ENCODE measurements around the gene CREM. TPM values are rescaled to one million over a fixed set of nuclear protein-coding genes. Genes with fewer than 3 reads are reported as not detected.

The CREM gene
- total and polyA plus RNA-seq, 10 of the 15 experiments (the other 5 are each of a cell fraction or from before 2014, with no cell fraction given): 51.3 to 115 (median 70.6) TPM

DNA sequence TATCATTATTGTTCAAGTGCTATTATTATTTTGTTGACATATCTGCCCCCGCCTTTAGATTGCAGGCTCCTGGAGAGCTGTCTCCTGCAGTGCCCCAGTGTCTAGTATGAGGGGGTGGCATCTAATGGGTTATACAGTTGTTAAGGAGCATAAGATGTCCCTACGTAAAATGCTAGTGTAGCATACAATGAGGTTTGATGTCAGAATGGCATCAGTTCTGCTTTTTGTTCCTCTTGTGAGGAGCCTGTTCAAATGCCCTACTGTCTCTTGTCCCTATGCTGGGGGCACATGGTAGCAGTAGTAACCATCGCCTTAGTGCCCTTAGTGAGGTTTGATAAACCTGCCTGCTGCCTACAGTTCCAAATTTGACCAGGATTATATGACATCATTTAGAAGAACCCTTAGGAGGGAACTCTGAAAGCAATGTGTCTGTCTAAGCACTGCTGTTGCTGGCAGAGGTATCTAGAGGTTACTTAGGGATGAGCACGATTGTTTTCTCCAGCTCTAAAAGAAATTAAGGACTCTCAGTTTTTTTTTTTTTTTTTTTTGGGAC is 9.7 kb downstream of the CREM start (continued):
- TF ChIP-seq, protein P1, sequence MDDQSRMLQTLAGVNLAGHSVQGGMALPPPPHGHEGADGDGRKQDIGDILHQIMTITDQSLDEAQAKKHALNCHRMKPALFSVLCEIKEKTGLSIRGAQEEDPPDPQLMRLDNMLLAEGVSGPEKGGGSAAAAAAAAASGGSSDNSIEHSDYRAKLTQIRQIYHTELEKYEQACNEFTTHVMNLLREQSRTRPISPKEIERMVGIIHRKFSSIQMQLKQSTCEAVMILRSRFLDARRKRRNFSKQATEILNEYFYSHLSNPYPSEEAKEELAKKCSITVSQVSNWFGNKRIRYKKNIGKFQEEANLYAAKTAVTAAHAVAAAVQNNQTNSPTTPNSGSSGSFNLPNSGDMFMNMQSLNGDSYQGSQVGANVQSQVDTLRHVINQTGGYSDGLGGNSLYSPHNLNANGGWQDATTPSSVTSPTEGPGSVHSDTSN (IDR thresholded peaks at IDR 0.05; ENCODE audit: insufficient replicate concordance, low read depth, low read length): no peak
- TF ChIP-seq HDGF (IDR thresholded peaks at IDR 0.05): no peak
- TF ChIP-seq MTA3 (IDR thresholded peaks at IDR 0.05; ENCODE audit: borderline replicate concordance, low read length): no peak; the same call in 1 of the 2 replicates
- no peak for TF ChIP-seq ZBED1 (IDR thresholded peaks at IDR 0.05; ENCODE audit: borderline replicate concordance)
- no peak for TF ChIP-seq CHD4 (IDR thresholded peaks at IDR 0.05)
- no peak for TF ChIP-seq ZNF217 (IDR thresholded peaks at IDR 0.05)
- no peak for TF ChIP-seq MEF2A (IDR thresholded peaks at IDR 0.05; ENCODE audit: insufficient read depth, low read depth, low read length)
- peak; percentile 89 for TF ChIP-seq IRF4 (IDR thresholded peaks at IDR 0.05; ENCODE audit: low read depth, low read length)
- no peak for TF ChIP-seq ZNF384 (IDR thresholded peaks at IDR 0.05; ENCODE audit: borderline replicate concordance, low read depth, low read length)
- no peak for TF ChIP-seq ZSCAN29 (IDR thresholded peaks at IDR 0.05)
- peak; percentile 88 for TF ChIP-seq ATF7 (IDR thresholded peaks at IDR 0.05; ENCODE audit: low read depth)
- TF ChIP-seq SPI1 (IDR thresholded peaks at IDR 0.05; ENCODE audit: borderline replicate concordance, insufficient read depth, low read depth, low read length): peak; percentile 96
- no peak; the same call in 1 of the 2 replicates for TF ChIP-seq BACH1 (IDR thresholded peaks at IDR 0.05; ENCODE audit: borderline replicate concordance)
- TF ChIP-seq, protein P2, sequence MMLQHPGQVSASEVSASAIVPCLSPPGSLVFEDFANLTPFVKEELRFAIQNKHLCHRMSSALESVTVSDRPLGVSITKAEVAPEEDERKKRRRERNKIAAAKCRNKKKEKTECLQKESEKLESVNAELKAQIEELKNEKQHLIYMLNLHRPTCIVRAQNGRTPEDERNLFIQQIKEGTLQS (IDR thresholded peaks at IDR 0.05; ENCODE audit: borderline replicate concordance, extremely low read depth, low read depth, low read length): no peak
- TF ChIP-seq, protein P3, sequence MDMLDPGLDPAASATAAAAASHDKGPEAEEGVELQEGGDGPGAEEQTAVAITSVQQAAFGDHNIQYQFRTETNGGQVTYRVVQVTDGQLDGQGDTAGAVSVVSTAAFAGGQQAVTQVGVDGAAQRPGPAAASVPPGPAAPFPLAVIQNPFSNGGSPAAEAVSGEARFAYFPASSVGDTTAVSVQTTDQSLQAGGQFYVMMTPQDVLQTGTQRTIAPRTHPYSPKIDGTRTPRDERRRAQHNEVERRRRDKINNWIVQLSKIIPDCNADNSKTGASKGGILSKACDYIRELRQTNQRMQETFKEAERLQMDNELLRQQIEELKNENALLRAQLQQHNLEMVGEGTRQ (IDR thresholded peaks at IDR 0.05; ENCODE audit: borderline replicate concordance, low read depth, low read length): no peak
- TF ChIP-seq RBBP5 (conservative IDR thresholded peaks at IDR 0.05): no peak
- 0 out of 2 replicates have a peak, but pooled peaks have one; percentile 13 for TF ChIP-seq ZNF207 (IDR thresholded peaks at IDR 0.05; ENCODE audit: borderline replicate concordance)
- no peak for TF ChIP-seq POLR2AphosphoS2 (IDR thresholded peaks at IDR 0.05; ENCODE audit: low read depth, low read length)
- TF ChIP-seq TCF3 (IDR thresholded peaks at IDR 0.05; ENCODE audit: borderline replicate concordance, insufficient read depth, low read depth, low read length): no peak
- TF ChIP-seq TAF1 (IDR thresholded peaks at IDR 0.05; ENCODE audit: borderline replicate concordance, low read depth, low read length): no peak
- TF ChIP-seq ETV6 (conservative IDR thresholded peaks at IDR 0.05 in 1 of 2, IDR thresholded peaks at IDR 0.05 in 1 of 2; ENCODE audit: borderline replicate concordance in 1 of 2, low read depth in 1 of 2): peak in 1 of 2 experiments; percentile 41; a peak in 1 of 4 replicates
- TF ChIP-seq SP1 (IDR thresholded peaks at IDR 0.05; ENCODE audit: low read depth, low read length): peak; percentile 8
- TF ChIP-seq, protein P4, sequence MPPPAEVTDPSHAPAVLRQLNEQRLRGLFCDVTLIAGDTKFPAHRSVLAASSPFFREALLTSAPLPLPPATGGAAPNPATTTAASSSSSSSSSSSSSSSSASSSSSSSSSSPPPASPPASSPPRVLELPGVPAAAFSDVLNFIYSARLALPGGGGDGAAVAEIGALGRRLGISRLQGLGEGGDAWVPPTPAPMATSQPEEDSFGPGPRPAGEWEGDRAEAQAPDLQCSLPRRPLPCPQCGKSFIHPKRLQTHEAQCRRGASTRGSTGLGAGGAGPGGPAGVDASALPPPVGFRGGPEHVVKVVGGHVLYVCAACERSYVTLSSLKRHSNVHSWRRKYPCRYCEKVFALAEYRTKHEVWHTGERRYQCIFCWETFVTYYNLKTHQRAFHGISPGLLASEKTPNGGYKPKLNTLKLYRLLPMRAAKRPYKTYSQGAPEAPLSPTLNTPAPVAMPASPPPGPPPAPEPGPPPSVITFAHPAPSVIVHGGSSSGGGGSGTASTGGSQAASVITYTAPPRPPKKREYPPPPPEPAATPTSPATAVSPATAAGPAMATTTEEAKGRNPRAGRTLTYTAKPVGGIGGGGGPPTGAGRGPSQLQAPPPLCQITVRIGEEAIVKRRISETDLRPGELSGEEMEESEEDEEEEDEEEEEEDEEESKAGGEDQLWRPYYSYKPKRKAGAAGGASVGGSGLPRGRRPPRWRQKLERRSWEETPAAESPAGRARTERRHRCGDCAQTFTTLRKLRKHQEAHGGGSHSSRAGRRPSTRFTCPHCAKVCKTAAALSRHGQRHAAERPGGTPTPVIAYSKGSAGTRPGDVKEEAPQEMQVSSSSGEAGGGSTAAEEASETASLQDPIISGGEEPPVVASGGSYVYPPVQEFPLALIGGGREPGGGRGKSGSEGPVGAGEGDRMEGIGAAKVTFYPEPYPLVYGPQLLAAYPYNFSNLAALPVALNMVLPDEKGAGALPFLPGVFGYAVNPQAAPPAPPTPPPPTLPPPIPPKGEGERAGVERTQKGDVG (CRISPR knock-in tag; IDR thresholded peaks at IDR 0.05): no peak
- TF ChIP-seq ASH2L (IDR thresholded peaks at IDR 0.05; ENCODE audit: borderline replicate concordance, low read depth): no peak

Measured in GM12878 (cell line).